ENCODE data around the gene GALNT17. TPM values are rescaled to one million over a fixed set of nuclear protein-coding genes. Genes with fewer than 3 reads are reported as not detected.

Gene GALNT17
- total and polyA plus RNA-seq, 2 experiments from 2014 or later: 2.3 to 4.6 TPM

- Histone ChIP-seq H3K27me3 (no peaks in the 10 kb centered on the region), H3K9me3 (ENCODE audit: low read depth) (no peaks in the 10 kb centered on the region), H3K4me1 (ENCODE audit: low read depth) (no peaks in the 10 kb centered on the region), H3K4me3 (no peak overlapping the region), H3K27ac (no peak overlapping the region), H3K36me3 (no peaks in the 10 kb centered on the region)
- no peak for DNase-seq (ENCODE audit: low read depth in 1 of 2, low spot score in 1 of 2)
- no peak for TF ChIP-seq CTCF (IDR thresholded peaks at IDR 0.05; ENCODE audit: low read depth, low read length)
Measured at GRCh38 chr7:71339924-71340323, 208.0 kb downstream of the GALNT17 start.

GRCh38 chr7:71342202-71342601 is 210.3 kb downstream of the GALNT17 start:
- H3K27ac ChIP-seq: no peak overlapping the region
- TF ChIP-seq CTCF (IDR thresholded peaks at IDR 0.05; ENCODE audit: low read depth, low read length): no peak
- no peaks in the 10 kb centered on the region for H3K4me1 ChIP-seq (ENCODE audit: low read depth)
- no peaks in the 10 kb centered on the region for H3K9me3 ChIP-seq (ENCODE audit: low read depth)
- H3K36me3 ChIP-seq: no peaks in the 10 kb centered on the region
- DNase-seq (ENCODE audit: low read depth in 1 of 2, low spot score in 1 of 2): no peak
- no peaks in the 10 kb centered on the region for H3K27me3 ChIP-seq
- no peak overlapping the region for H3K4me3 ChIP-seq

- H3K4me1 ChIP-seq (ENCODE audit: low read depth): no peaks in the 10 kb centered on the region
- no peak overlapping the region for H3K27ac ChIP-seq
- no peaks in the 10 kb centered on the region for H3K9me3 ChIP-seq (ENCODE audit: low read depth)
- no peaks in the 10 kb centered on the region for H3K27me3 ChIP-seq
- no peak overlapping the region for H3K4me3 ChIP-seq
- no peak for TF ChIP-seq CTCF (IDR thresholded peaks at IDR 0.05; ENCODE audit: low read depth, low read length)
- no peak for DNase-seq (ENCODE audit: low read depth in 1 of 2, low spot score in 1 of 2)
- no peaks in the 10 kb centered on the region for H3K36me3 ChIP-seq
Measured at GRCh38 chr7:71343039-71343438, 211.1 kb downstream of the GALNT17 start.

GRCh38 chr7:71343892-71344291 is 211.9 kb downstream of the GALNT17 start:
- Histone ChIP-seq H3K36me3 (no peaks in the 10 kb centered on the region), H3K4me3 (no peak overlapping the region)

GRCh38 chr7:71345117-71345884 is 213.4 kb downstream of the GALNT17 start:
- Histone ChIP-seq H3K27ac (no peak overlapping the region), H3K4me1 (ENCODE audit: low read depth) (no peaks in the 10 kb centered on the region), H3K36me3 (no peaks in the 10 kb centered on the region), H3K9me3 (ENCODE audit: low read depth) (no peaks in the 10 kb centered on the region), H3K27me3 (no peaks in the 10 kb centered on the region), H3K4me3 (no peak overlapping the region)
- no peak for DNase-seq (ENCODE audit: low read depth in 1 of 2, low spot score in 1 of 2)
- no peak for TF ChIP-seq CTCF (IDR thresholded peaks at IDR 0.05; ENCODE audit: low read depth, low read length)

More at GRCh38 chr7:71343892-71344291, 211.9 kb downstream of the GALNT17 start:
- DNase-seq (ENCODE audit: low read depth in 1 of 2, low spot score in 1 of 2): no peak
- Histone ChIP-seq H3K4me1 (ENCODE audit: low read depth) (no peaks in the 10 kb centered on the region), H3K9me3 (ENCODE audit: low read depth) (no peaks in the 10 kb centered on the region), H3K27me3 (no peaks in the 10 kb centered on the region), H3K27ac (no peak overlapping the region)
- no peak for TF ChIP-seq CTCF (IDR thresholded peaks at IDR 0.05; ENCODE audit: low read depth, low read length)
